Vagina (tissue), 2 donors: ENCODE measurements around the gene SQSTM1. TPM values are rescaled to one million over a fixed set of nuclear protein-coding genes. Genes with fewer than 3 reads are reported as not detected.

Experiments
- DNase-seq, 2 donors: peaks; one replicate each; pipeline ENCODE4 v3.0.0-alpha.2; 2017; ENCODE audit errors: extremely low spot score in 2 of 2
- H3K27ac ChIP-seq: fragments of 200-600 bp; sonication (generic); one replicate; pipeline ENCODE4 v1.5.1; 2019
- H3K27me3 ChIP-seq: fragments of 200-600 bp; sonication (generic); one replicate; pipeline ENCODE4 v1.5.1; 2019
- H3K36me3 ChIP-seq, 2 donors: fragments of 200-600 bp; sonication (generic); one replicate each; pipeline ENCODE4 v1.5.1; 2017 to 2019
- H3K4me1 ChIP-seq: fragments of 200-600 bp; sonication (generic); one replicate; pipeline ENCODE4 v1.5.1; 2019
- H3K4me3 ChIP-seq, 2 donors: fragments of 200-600 bp; sonication (generic); 1 replicate in 1 of 2; 2 replicates in 1 of 2; pipeline ENCODE4 v1.5.1; 2016 to 2019
- H3K9me3 ChIP-seq: fragments of 200-600 bp; sonication (generic); one replicate; pipeline ENCODE4 v1.5.1; 2019
- POLR2A ChIP-seq, 2 donors: fragments of 450-650 bp; IDR thresholded peaks; one replicate each; pipeline ENCODE4 v1.6.1; 2017; ENCODE audit warnings: antibody characterized with exemption in 2 of 2, mild to moderate bottlenecking in 2 of 2, moderate library complexity in 2 of 2
- POLR2AphosphoS5 ChIP-seq, 2 donors: sonication (generic); formaldehyde crosslinking; IDR thresholded peaks; one replicate each; pipeline ENCODE4 v1.9.0; 2017; ENCODE audit warnings: antibody characterized with exemption in 2 of 2, mild to moderate bottlenecking in 2 of 2, low read depth in 1 of 2; ENCODE audit not compliant: insufficient read depth in 1 of 2
- intact Hi-C: fragments of 100-400 bp; cut with DNase I; formaldehyde crosslinking; loops from one replicate; pipeline ENCODE4 v1.15.1; 2023
- total RNA-seq: library from RNA; depleted of rRNA; stranded (reverse); fragments of >200 nt; gene quantifications from one replicate; pipeline ENCODE4 v1.2.3, GENCODE V29; 2016
- TF ChIP-seq, protein P1 (sequence below), 3 experiments: fragments of 450-650 bp in 2 of 3; fragments of 200-600 bp in 1 of 3; sonication (generic) in 1 of 3; IDR thresholded peaks; one replicate each; pipeline ENCODE4 v1.5.1; 2017 to 2019; ENCODE audit warnings: antibody characterized with exemption in 3 of 3, mild to moderate bottlenecking in 2 of 3, moderate library complexity in 2 of 3

SQSTM1 gene
- total RNA-seq, 1 donor from 2014 or later: 373 TPM

GRCh38 chr5:179797741-179798140 is 23.0 kb upstream of the SQSTM1 start:
- Histone ChIP-seq H3K4me1 (peaks cover 59% of the 10 kb centered on the region), H3K36me3 (peaks cover 0 to 44% of the 10 kb centered on the region in 2 donors), H3K27me3 (no peaks in the 10 kb centered on the region), H3K9me3 (no peaks in the 10 kb centered on the region), H3K4me3 (no peak overlapping the region), H3K27ac (no peak overlapping the region)
- TF ChIP-seq, protein P1, sequence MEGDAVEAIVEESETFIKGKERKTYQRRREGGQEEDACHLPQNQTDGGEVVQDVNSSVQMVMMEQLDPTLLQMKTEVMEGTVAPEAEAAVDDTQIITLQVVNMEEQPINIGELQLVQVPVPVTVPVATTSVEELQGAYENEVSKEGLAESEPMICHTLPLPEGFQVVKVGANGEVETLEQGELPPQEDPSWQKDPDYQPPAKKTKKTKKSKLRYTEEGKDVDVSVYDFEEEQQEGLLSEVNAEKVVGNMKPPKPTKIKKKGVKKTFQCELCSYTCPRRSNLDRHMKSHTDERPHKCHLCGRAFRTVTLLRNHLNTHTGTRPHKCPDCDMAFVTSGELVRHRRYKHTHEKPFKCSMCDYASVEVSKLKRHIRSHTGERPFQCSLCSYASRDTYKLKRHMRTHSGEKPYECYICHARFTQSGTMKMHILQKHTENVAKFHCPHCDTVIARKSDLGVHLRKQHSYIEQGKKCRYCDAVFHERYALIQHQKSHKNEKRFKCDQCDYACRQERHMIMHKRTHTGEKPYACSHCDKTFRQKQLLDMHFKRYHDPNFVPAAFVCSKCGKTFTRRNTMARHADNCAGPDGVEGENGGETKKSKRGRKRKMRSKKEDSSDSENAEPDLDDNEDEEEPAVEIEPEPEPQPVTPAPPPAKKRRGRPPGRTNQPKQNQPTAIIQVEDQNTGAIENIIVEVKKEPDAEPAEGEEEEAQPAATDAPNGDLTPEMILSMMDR (IDR thresholded peaks at IDR 0.05): no peak
- no peak for TF ChIP-seq POLR2A (IDR thresholded peaks at IDR 0.05)
- no peak for TF ChIP-seq POLR2AphosphoS5 (IDR thresholded peaks at IDR 0.05; ENCODE audit: insufficient read depth in 1 of 2, low read depth in 1 of 2)
- intact Hi-C loops: loop anchor here (5.0 to 10.0 kb wide), 2 partner anchors 35 to 113 kb away; partner anchors contain the start of gene CBY3
- no peak for DNase-seq

- peaks cover 59% of the 10 kb centered on the region for H3K4me1 ChIP-seq
- no peaks in the 10 kb centered on the region for H3K27me3 ChIP-seq
- no peak for DNase-seq
- intact Hi-C loops: loop anchor here (5.0 to 10.0 kb wide), 2 partner anchors 36 to 113 kb away; partner anchors contain the start of gene CBY3
- no peaks in the 10 kb centered on the region for H3K9me3 ChIP-seq
- TF ChIP-seq, protein P1 (IDR thresholded peaks at IDR 0.05): no peak
- TF ChIP-seq POLR2A (IDR thresholded peaks at IDR 0.05) (no peak), POLR2AphosphoS5 (IDR thresholded peaks at IDR 0.05; ENCODE audit: insufficient read depth in 1 of 2, low read depth in 1 of 2) (no peak)
- no peak overlapping the region for H3K27ac ChIP-seq
- H3K36me3 ChIP-seq: peaks cover 0 to 44% of the 10 kb centered on the region in 2 donors
- H3K4me3 ChIP-seq: no peak overlapping the region
These were observed 22.4 kb upstream of the SQSTM1 start for GRCh38 chr5:179798144-179798770.

- Histone ChIP-seq H3K36me3 (peaks cover 0 to 44% of the 10 kb centered on the region in 2 donors), H3K4me3 (no peak overlapping the region), H3K4me1 (peaks cover 59% of the 10 kb centered on the region), H3K27ac (no peak overlapping the region), H3K9me3 (no peaks in the 10 kb centered on the region), H3K27me3 (no peaks in the 10 kb centered on the region)
- intact Hi-C loops: loop anchor here (5.0 to 10.0 kb wide), 2 partner anchors 37 to 114 kb away; partner anchors contain the start of gene CBY3
- peak in 1 of 2 donors; percentile 93 for DNase-seq
- TF ChIP-seq POLR2AphosphoS5 (IDR thresholded peaks at IDR 0.05; ENCODE audit: insufficient read depth in 1 of 2, low read depth in 1 of 2) (no peak), POLR2A (IDR thresholded peaks at IDR 0.05) (no peak)
- TF ChIP-seq, protein P1 (IDR thresholded peaks at IDR 0.05): no peak
These were observed 21.7 kb upstream of the SQSTM1 start for GRCh38 chr5:179798771-179799643.

- intact Hi-C loops: loop anchor here (5.0 to 10.0 kb wide), 2 partner anchors 37 to 115 kb away; partner anchors contain the start of gene CBY3
- DNase-seq: no peak
- Histone ChIP-seq H3K9me3 (no peaks in the 10 kb centered on the region), H3K4me3 (no peak overlapping the region), H3K27ac (no peak overlapping the region), H3K36me3 (peaks cover 0 to 44% of the 10 kb centered on the region in 2 donors), H3K27me3 (no peaks in the 10 kb centered on the region), H3K4me1 (peaks cover 59% of the 10 kb centered on the region)
- TF ChIP-seq, protein P1 (IDR thresholded peaks at IDR 0.05): no peak
- TF ChIP-seq POLR2AphosphoS5 (IDR thresholded peaks at IDR 0.05; ENCODE audit: insufficient read depth in 1 of 2, low read depth in 1 of 2) (no peak), POLR2A (IDR thresholded peaks at IDR 0.05) (no peak)
These were observed 21.1 kb upstream of the SQSTM1 start for GRCh38 chr5:179799644-179799973.
